ENCODE data around the gene REXO1.

Gene REXO1

DNA sequence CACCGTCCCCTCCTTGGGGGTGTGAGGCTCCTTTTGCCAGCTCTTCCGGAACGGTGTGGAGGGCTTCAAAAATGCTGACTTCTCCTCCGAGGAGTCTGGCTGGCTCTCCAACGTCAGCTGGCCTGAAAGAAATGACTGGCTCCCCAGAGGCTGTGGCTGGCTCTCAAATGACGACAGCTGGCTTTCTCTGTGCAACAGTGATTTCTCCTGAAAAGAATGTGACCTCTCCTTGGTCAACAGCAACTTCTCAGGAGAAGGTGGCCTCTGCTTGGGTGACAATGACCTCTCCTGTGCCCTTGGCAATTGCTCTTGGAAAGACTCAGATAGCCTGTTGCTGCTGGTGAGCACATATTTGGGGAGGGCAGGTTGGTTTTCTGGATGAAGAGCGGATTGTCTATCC is 65.8 kb downstream of the REXO1 start:
- Histone ChIP-seq H3K4me3 (ENCODE audit: low read depth, low read length) (no peak overlapping the region), H3K27ac (ENCODE audit: extremely low read depth, low read depth, low read length) (no peak overlapping the region), H3K36me3 (ENCODE audit: control insufficient read depth in 2 of 2, insufficient read depth in 1 of 2, low read length in 2 of 2) (no peaks in the 10 kb centered on the region), H3K4me1 (ENCODE audit: control insufficient read depth, insufficient read depth, low read length) (no peaks in the 10 kb centered on the region), H3K9me3 (ENCODE audit: control insufficient read depth, insufficient read depth, low read depth, low read length) (no peaks in the 10 kb centered on the region)
- ChIA-PET CTCF (interaction anchor here (0.8 to 4.4 kb wide), 12 partner anchors 10 to 158 kb away, joined by 4 to 35 read pairs (median 6); no protein-coding TSS in a partner anchor), POLR2A (no interaction called here)
- TF ChIP-seq IKZF3 (tag by site-specific recombination; IDR thresholded peaks at IDR 0.05) (no peak), ZNF555 (tag by site-specific recombination; conservative IDR thresholded peaks at IDR 0.05) (no peak), ZFP37 (tag by site-specific recombination; IDR thresholded peaks at IDR 0.05) (no peak), SP2 (tag by site-specific recombination; IDR thresholded peaks at IDR 0.05) (no peak), ZNF121 (tag by site-specific recombination; IDR thresholded peaks at IDR 0.05) (no peak)
- TF ChIP-seq, protein P1, sequence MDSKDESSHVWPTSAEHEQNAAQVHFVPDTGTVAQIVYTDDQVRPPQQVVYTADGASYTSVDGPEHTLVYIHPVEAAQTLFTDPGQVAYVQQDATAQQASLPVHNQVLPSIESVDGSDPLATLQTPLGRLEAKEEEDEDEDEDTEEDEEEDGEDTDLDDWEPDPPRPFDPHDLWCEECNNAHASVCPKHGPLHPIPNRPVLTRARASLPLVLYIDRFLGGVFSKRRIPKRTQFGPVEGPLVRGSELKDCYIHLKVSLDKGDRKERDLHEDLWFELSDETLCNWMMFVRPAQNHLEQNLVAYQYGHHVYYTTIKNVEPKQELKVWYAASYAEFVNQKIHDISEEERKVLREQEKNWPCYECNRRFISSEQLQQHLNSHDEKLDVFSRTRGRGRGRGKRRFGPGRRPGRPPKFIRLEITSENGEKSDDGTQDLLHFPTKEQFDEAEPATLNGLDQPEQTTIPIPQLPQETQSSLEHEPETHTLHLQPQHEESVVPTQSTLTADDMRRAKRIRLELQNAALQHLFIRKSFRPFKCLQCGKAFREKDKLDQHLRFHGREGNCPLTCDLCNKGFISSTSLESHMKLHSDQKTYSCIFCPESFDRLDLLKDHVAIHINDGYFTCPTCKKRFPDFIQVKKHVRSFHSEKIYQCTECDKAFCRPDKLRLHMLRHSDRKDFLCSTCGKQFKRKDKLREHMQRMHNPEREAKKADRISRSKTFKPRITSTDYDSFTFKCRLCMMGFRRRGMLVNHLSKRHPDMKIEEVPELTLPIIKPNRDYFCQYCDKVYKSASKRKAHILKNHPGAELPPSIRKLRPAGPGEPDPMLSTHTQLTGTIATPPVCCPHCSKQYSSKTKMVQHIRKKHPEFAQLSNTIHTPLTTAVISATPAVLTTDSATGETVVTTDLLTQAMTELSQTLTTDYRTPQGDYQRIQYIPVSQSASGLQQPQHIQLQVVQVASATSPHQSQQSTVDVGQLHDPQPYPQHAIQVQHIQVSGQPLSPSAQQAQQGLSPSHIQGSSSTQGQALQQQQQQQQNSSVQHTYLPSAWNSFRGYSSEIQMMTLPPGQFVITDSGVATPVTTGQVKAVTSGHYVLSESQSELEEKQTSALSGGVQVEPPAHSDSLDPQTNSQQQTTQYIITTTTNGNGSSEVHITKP (tag by site-specific recombination; IDR thresholded peaks at IDR 0.05), result no peak

DNA sequence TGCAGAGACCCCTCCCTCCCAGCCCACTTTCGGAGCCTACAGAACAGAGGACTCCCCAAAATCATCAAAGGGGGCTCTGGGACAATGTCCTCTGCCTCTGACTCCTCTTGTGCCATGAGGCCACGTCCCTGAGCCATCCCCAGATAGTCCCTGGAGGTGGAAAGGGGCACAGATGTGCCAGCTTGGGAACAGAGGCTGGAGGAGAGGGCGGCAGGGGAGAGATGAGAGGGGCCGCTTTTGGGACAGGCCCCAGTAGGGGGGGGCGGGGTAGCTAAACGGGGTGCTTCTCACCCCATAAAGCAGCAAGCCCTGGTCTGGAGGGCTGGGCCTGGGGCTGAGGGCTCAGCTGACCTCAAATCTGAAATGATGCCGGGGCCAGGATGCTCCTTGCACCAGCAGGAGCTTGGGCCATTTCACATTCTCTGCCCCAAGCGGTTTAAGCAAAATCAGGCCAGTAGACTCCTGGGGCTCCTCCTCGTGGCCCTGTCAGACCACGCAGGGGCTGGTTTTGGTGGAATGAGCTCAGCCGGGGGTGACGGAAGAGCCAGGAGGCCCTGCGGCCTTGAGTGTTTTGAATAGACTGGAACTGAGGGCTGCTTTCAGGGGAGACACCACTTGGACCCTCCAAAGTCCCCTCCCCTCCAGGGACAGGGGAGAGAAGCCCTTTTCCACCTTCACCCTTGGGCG is 67.9 kb downstream of the REXO1 start:
- Histone ChIP-seq H3K4me3 (ENCODE audit: low read depth, low read length) (no peak overlapping the region), H3K27ac (ENCODE audit: extremely low read depth, low read depth, low read length) (no peak overlapping the region), H3K9me3 (ENCODE audit: control insufficient read depth, insufficient read depth, low read depth, low read length) (no peaks in the 10 kb centered on the region), H3K4me1 (ENCODE audit: control insufficient read depth, insufficient read depth, low read length) (no peaks in the 10 kb centered on the region), H3K36me3 (ENCODE audit: control insufficient read depth in 2 of 2, insufficient read depth in 1 of 2, low read length in 2 of 2) (no peaks in the 10 kb centered on the region)
- ChIA-PET POLR2A (interaction anchor here (0.7 kb wide), 1 partner anchor 233 kb away, joined by 3 read pairs; no protein-coding TSS in a partner anchor), CTCF (interaction anchor here (0.7 to 4.4 kb wide), 7 partner anchors 9 to 191 kb away, joined by 3 to 35 read pairs (median 12); no protein-coding TSS in a partner anchor)
- TF ChIP-seq ZNF302 (tag by site-specific recombination; IDR thresholded peaks at IDR 0.05; ENCODE audit: low read depth) (no peak), BCL11B (tag by site-specific recombination; IDR thresholded peaks at IDR 0.05; ENCODE audit: low read depth) (no peak), KLF10 (tag by site-specific recombination; IDR thresholded peaks at IDR 0.05) (no peak), ZNF529 (tag by site-specific recombination; IDR thresholded peaks at IDR 0.05; ENCODE audit: insufficient replicate concordance) (no peak), ZNF473 (tag by site-specific recombination; IDR thresholded peaks at IDR 0.05) (no peak), ZNF184 (tag by site-specific recombination; IDR thresholded peaks at IDR 0.05) (no peak), ZNF324 (tag by site-specific recombination; IDR thresholded peaks at IDR 0.05) (no peak), SETDB1 (IDR thresholded peaks at IDR 0.05; ENCODE audit: insufficient read length, low read length) (no peak), ZNF146 (tag by site-specific recombination; IDR thresholded peaks at IDR 0.05) (no peak), ZNF24 (tag by site-specific recombination; IDR thresholded peaks at IDR 0.05) (no peak), ZNF114 (tag by site-specific recombination; IDR thresholded peaks at IDR 0.05) (no peak), ZNF658 (tag by site-specific recombination; IDR thresholded peaks at IDR 0.05) (no peak)
- TF ChIP-seq, protein P2, sequence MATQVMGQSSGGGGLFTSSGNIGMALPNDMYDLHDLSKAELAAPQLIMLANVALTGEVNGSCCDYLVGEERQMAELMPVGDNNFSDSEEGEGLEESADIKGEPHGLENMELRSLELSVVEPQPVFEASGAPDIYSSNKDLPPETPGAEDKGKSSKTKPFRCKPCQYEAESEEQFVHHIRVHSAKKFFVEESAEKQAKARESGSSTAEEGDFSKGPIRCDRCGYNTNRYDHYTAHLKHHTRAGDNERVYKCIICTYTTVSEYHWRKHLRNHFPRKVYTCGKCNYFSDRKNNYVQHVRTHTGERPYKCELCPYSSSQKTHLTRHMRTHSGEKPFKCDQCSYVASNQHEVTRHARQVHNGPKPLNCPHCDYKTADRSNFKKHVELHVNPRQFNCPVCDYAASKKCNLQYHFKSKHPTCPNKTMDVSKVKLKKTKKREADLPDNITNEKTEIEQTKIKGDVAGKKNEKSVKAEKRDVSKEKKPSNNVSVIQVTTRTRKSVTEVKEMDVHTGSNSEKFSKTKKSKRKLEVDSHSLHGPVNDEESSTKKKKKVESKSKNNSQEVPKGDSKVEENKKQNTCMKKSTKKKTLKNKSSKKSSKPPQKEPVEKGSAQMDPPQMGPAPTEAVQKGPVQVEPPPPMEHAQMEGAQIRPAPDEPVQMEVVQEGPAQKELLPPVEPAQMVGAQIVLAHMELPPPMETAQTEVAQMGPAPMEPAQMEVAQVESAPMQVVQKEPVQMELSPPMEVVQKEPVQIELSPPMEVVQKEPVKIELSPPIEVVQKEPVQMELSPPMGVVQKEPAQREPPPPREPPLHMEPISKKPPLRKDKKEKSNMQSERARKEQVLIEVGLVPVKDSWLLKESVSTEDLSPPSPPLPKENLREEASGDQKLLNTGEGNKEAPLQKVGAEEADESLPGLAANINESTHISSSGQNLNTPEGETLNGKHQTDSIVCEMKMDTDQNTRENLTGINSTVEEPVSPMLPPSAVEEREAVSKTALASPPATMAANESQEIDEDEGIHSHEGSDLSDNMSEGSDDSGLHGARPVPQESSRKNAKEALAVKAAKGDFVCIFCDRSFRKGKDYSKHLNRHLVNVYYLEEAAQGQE (tag by site-specific recombination; IDR thresholded peaks at IDR 0.05), result no peak

All from HEK293 (cell line).